GM21526 (cell line): ENCODE measurements around the gene TSPAN6.

Experiments
- ATAC-seq: cut with Tn5 transposase; IDR thresholded peaks from one replicate; pipeline ENCODE4 v1.9.1; 2021; ENCODE audit warnings: moderate library complexity; ENCODE audit not compliant: unreplicated experiment, low FRiP score

The TSPAN6 gene

DNA sequence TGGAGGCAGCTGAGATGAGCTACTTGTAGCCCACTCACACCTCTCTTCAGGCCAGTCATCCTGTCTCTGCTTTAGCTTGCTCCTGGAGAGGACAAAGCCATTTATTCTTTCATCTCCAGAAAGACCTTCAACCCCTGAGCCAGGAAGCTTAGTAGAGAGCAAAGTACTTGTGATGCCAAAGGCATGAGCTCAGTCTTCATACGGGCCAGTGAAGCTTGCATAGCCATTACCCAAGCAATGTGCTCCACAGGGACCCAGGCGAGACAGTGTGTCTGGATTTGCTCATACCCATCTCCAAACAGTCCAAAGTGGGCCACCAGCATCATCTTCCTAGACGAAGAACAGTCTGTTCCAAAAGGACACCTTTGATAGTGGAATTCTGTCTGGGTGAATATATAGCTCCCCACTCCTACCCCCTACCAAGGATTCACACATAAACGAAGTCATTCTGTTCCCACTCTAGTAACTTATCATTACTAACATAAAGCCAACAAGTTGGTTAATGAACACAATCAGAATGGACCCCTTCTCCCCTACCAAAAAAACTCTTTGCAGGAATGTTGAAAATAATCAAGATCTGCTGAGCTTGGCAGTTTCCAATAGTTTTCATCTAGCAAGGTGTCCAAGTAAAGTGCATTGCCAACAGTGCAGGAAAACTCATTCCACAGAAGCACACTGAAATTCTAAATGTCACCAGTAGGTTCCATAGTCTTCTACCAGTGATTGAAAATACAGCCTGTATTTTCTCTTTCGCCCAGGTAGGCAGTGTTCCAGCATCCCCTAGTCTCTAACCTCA is 45.2 kb downstream of the TSPAN6 start:
- no peak for ATAC-seq

DNA sequence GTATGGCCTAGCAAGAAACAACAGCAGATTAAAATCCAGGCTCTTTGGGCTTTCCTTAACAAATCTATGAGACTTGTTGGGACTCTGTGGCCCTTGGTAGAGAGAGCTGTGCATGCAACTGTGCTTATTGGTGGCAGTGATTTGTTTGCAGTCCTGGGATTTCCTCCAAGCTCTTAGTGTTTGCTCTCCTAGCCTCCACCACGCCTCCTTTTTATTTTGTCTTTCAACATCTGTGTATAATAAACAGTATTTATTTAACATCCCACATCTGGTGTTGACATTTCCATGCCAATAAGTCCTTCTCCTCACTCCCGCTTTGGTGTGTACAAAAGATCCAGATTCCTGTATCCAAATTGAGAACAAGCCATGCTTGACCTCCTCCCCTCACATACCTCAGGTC is 48.7 kb downstream of the TSPAN6 start:
- ATAC-seq: no peak

DNA sequence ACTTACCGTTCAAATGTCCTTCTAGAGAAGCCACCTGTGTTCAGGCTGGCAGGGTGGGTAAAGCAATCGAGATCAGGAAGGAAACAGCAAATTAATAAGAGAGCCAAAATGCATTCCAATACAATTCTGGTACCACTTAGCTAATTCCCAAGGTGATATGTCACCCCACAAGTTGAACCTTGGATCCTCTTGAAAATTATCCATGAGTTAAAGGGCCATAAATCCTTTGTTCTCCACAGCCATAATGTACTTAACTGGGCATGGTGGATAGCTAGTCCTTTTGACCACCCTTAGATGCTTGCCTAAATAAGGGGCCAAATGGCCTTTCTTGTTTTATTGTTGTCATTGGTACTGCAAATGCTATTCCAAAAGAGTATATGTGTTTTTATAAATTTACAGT is 49.9 kb downstream of the TSPAN6 start:
- ATAC-seq: no peak

DNA sequence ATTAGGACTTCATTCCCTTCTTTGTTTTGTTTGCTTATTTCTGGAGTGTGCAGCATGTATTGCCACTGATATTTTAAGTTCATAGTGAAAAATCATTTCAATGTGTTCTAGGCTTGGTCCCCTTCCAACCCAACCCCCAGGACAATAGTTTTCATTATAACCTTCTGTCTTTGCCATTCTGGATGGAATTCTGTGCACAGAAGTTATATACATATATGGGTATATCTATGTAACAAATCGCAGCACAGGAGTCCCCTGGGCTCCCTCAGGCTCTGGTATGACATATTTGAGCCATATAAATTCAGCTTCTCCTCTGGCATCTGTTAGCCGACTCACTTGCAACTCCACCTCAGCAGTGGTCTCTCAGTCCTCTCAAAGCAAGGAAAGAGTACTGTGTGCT is 52.0 kb downstream of the TSPAN6 start, which contains the start of gene TNMD:
TSS of gene TNMD (plus strand) at position 326 of the 400 bp plus-strand sequence. CDS start 83 bp downstream, outside the sequence.
- no peak for ATAC-seq
